Activated CD4-positive, alpha-beta T cell treated with anti-CD3 and anti-CD28 coated beads for 1 hour (primary cell): Measurements from ENCODE around the gene ADAMTSL1.
"Not testable (repeated sequence)": the region's sequence is repeated elsewhere in the genome, so short reads cannot be mapped to it uniquely, and the experiment has no call there.

Source experiments
- DNase-seq: peaks from one replicate; pipeline ENCODE4 v3.0.0-alpha.2; 2020

ADAMTSL1 gene

DNA sequence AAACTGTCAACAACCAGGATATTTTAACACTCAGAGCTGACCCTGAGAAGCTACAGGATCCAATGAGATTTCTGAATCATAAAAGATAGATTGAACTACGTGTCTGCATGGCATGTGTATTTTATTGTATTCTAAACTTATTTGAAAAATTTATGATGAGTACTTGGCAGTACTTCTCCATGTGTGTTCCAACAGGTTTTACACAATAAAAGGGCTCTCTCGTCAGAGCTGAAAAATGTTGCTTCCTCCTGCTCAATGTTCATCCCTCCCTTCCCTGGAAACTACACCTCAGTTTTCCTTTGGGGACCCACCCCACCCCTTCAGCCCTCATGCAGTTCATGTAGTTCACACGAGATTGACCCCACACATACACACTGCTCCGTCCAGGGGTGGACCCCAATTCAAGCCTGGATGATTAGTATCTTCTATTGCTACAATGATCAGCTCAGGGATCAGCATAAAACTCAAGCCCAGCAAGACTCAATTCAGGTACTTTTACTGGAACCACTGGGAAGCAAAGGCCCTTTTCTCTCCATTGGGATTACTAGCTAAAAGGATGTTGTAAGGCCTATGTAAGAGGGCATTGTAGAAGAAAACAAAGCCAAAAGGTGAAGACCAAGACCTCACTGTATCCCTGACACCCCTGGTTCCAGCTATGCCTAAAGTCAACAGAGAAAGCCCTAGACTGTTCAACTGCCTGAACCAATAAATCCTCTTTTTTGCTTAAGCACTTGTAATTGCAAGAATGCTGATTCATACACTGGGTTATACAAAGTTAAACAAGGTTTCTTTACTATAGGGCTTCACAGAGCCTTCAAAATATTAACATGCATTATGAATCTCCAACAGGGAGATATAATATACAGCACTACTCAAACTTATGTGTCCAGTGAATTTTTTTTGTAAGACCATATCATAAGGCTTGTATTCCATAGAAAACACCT, 446.5 kb downstream of the ADAMTSL1 start:
- no peak for DNase-seq

GRCh38 chr9:18921366-18922075, 447.6 kb downstream of the ADAMTSL1 start:
- no peak for DNase-seq

DNA sequence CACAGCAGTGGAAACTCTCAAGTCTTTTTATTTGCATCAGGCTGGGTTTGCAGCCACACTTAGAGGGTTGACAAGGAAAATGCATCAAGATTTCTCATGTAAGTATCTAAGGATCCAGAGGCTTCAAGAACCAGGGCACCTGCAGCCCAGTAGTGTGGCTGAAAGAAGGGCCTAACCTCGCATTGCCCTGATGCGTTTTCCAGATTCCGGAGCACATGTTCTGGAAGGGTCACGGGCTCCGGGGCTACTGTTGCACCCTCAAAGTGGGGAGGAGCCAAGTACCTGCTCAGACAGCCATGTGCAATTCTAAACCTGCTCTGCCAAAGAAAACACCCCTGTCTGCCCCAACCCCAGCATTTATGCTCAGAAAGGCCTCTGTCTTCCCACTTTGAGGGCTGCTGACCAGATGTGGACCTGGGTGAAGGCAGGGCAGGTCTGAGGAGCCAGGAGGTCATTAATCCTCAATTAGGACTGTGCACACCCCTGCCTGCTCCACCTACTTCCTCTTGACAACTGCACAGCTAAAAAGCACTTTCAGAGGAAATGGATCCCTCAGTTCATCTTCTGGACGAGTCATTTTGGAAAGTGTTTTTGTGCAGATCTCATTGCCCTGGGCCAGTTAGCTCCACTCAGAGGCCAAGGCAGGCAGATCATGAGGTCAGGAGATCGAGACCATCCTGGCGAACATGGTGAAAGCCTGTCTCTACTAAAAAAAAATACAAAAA, 448.4 kb downstream of the ADAMTSL1 start:
- DNase-seq = no peak

- no peak for DNase-seq
Observed at GRCh38 chr9:18923167-18923566, 449.2 kb downstream of the ADAMTSL1 start.

DNA sequence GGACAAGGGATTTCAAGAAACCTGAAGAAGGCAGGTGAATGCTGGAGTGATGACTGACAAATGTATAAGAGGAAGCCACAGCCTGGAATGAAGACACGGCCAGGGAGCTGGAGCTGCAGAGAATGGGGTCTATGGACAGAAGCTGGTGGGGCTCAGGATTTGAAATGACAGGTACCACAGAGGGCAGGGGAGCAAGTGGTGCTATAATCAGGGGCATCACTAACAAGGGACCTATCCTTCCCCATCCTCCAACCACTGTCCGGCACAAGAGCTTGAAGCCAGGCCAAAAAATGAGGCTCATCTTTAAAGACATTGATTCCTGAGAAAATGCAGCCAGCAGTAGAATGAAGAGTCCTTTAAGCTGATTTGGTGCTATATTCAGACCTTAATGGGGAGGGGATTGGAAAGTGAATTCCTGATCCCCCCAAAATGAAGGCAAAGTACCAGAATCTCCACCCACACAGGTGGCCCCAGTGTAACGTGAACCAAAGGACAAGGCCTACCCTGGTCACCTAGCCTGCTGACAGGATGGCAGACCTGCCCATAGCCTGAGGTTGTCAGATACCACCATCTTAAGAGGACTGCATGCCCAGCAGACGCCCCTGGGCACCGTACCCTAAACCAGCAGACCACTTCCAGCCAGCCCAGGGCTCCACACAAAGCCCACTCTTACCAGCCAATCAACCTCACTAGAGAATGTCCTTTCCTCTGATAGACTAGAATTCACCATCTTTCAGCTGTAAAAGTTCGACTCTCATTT, 449.9 kb downstream of the ADAMTSL1 start:
- DNase-seq = no peak

- DNase-seq = no peak
Observed at GRCh38 chr9:18925880-18926279, 451.9 kb downstream of the ADAMTSL1 start.

DNA sequence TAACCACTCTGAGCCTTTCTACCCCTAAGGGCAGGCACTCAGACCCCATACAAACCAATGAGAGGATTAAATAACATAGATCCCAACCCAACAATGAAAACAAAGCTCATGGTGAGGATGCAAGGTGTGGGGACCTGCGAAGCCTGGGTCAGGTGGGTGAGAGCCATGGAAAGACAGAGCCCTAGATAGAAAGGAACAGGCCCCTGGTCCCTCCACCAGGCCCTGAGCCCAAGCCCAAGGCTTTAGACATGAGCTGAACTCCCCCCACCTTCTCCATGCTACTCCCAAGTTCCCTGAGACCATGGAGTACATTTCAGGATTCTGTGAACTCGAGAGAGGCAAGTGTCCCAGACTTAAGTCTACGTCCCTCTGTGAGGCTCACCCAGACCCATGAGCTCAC, 452.6 kb downstream of the ADAMTSL1 start:
- no peak for DNase-seq

DNA sequence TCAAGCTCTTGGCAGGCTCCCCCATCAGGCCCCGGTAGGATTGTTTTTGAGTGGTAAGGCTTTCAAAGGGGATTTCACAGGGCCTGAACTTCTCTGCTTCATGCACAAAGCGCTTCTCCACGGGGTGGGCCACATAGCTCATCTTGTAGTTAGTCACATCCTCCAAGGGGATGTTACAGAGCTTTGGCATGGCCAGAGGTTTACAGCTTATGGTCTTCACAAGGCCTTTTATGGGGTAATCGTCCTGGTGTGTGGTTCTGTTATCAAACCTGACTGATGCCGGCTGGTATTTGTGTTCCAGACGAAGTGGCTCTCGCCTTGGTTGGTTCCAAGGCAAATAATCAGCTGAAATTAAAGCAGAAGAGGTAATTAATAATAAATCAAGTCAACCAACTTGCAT, 454.8 kb downstream of the ADAMTSL1 start:
- DNase-seq = no peak

DNA sequence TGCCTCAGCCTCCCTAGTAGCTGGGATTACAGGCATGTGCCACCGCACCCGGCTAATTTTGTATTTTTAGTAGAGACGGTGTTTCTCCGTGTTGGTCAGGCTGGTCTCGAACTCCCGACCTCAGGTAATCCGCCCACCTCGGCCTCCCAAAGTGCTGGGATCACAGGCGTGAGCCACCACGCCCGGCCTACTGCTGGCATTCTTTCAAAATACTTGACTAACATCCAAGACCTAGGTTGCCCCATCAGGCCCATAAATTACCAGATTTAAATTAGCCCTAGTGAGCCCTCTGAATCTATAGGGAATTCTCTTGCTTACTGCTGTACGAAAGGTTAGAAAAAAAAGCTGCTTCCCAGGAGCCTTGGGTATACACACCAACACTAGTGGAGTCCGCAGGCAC, 456.7 kb downstream of the ADAMTSL1 start:
- not testable (repeated sequence) for DNase-seq

GRCh38 chr9:18935541-18935940, 461.6 kb downstream of the ADAMTSL1 start:
- no peak for DNase-seq

- DNase-seq = no peak
Observed at GRCh38 chr9:18936094-18936871, 462.3 kb downstream of the ADAMTSL1 start.

DNA sequence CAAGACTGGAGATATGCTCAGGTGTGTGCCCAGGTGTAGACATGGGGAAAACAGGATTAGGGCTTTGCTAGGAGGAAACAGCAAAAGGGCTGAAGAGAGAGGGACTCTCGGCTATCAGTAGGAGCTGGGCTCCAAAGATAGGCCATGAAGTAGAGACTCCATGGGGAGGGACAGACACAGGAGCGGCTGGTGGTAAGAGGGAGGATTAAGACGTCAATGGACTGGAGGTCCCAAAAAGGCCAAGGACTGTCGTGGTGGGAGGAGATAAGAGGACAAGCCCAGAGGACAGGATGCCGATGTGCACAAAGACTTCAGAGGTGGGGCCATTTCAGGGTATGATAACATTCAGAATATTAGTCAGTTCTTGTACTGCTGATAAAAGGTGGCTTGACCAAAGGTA, 466.0 kb downstream of the ADAMTSL1 start:
- no peak for DNase-seq

DNA sequence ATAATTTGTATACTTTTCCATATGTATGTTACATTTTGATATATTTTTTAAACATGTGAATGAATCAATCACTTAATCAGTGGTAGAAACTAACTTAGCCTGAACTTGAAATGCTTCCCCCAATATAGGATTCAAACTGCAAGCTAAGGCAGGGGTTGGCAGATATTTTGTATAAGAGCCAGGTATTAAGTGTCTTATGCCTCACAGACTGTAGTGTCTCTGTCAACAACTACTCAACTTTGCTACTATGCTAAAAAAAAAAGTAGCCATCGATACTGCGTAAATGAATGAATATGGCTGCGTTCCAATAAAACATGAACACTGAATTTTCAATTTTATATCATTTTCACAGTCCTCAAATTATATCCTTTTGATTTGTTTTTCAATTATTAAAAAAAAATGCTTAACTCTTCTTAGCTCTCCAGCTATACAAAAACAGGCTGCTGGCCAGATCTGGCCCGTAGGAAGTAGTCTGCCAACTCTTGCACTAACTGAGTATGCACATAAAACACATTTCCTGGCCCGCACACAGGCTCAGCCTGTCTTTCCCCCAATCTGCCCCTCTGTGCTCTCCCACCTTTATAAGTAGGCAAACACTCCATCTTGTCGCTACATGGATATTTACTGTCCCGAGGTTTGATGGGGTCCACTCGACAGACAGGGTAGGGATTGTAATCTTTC, 467.2 kb downstream of the ADAMTSL1 start:
- no peak for DNase-seq

GRCh38 chr9:18942801-18943200, 468.8 kb downstream of the ADAMTSL1 start:
- no peak for DNase-seq

DNA sequence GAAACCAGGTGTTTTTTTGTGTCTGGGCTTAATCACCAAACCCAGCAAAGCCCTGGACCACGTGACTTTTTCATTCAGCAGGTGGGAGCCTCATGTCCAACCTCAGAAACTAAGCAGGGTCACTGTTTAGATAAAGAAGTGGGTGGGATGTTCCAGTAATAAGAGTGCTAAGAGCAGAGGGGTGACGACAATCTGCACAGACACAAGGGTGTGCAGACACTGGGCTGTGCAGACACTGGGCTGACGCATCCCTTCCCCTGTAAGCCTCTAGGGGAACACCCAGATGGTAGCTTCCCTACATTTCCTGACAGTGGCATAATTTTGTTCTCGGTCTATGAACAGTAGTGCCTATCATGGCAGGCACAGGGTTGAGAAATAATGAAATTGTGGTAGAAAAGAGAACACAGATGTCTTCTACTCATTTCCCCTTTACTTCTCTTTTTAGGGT, 474.0 kb downstream of the ADAMTSL1 start:
- DNase-seq = no peak

- no peak for DNase-seq
Observed at GRCh38 chr9:18951936-18952335, 478.0 kb downstream of the ADAMTSL1 start.

DNA sequence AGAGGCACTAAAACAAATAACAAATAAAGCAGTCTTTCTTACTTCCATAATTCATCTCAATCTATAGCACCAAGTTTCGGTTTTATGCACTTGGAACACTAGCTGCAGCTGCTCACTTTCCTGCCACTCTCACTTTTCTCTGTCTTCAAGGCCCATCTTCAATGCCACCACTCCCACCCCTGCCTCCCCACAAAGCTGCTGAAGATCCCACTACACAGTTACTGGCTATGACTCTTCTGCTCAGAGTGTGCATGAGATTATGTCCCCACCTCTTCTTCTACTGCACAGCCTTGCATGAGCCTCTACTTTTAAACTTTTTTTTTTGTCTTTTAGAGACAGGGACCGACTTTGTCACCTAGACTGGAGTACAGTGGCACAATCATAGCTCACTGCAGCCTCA, 481.7 kb downstream of the ADAMTSL1 start:
- DNase-seq = no peak
